22Rv1 (cell line): ENCODE data around the gene MCM5.

Experiments used
- H3K27ac ChIP-seq: fragments of 450-650 bp; 2 replicates; pipeline ENCODE4 v1.5.1; 2017
- CTCF ChIP-seq: fragments of 450-650 bp; IDR thresholded peaks from 2 replicates; pipeline ENCODE4 v1.5.1; 2017; ENCODE audit warnings: mild to moderate bottlenecking
- ZFX ChIP-seq: fragments of 450-650 bp; IDR thresholded peaks from 2 replicates; pipeline ENCODE4 v1.6.1; 2017; ENCODE audit warnings: antibody characterized with exemption, borderline replicate concordance

Gene MCM5

GRCh38 chr22:35442471-35442870, 42.5 kb downstream of the MCM5 start:
- TF ChIP-seq ZFX (no peak), CTCF (no peak)

GRCh38 chr22:35443338-35443737, 43.4 kb downstream of the MCM5 start:
- no peak for TF ChIP-seq CTCF
- no peak for TF ChIP-seq ZFX
- H3K27ac ChIP-seq: no peak overlapping the region

More at GRCh38 chr22:35442471-35442870, 42.5 kb downstream of the MCM5 start:
- H3K27ac ChIP-seq: no peak overlapping the region

- TF ChIP-seq CTCF (no peak), ZFX (no peak)
- no peak overlapping the region for H3K27ac ChIP-seq
Measured at GRCh38 chr22:35443790-35444684, 44.1 kb downstream of the MCM5 start.

GRCh38 chr22:35444685-35445399, 44.9 kb downstream of the MCM5 start:
- TF ChIP-seq ZFX: no peak
- no peak for TF ChIP-seq CTCF

GRCh38 chr22:35445933-35446332, 46.0 kb downstream of the MCM5 start:
- TF ChIP-seq CTCF (no peak), ZFX (no peak)
- H3K27ac ChIP-seq: no peak overlapping the region

More at GRCh38 chr22:35444685-35445399, 44.9 kb downstream of the MCM5 start:
- no peak overlapping the region for H3K27ac ChIP-seq

- H3K27ac ChIP-seq: no peak overlapping the region
- TF ChIP-seq CTCF (no peak), ZFX (no peak)
Measured at GRCh38 chr22:35446365-35446764, 46.4 kb downstream of the MCM5 start.

GRCh38 chr22:35448523-35448922, 48.6 kb downstream of the MCM5 start:
- H3K27ac ChIP-seq: no peak overlapping the region
- TF ChIP-seq ZFX (no peak), CTCF (no peak)
